Measurements from ENCODE around the gene NDUFS3. TPM values are rescaled to one million over a fixed set of nuclear protein-coding genes. Genes with fewer than 3 reads are reported as not detected.

Gene NDUFS3
- total RNA-seq, 4 donors from 2014 or later: 55.1 to 65.4 (median 61.1) TPM

DNA sequence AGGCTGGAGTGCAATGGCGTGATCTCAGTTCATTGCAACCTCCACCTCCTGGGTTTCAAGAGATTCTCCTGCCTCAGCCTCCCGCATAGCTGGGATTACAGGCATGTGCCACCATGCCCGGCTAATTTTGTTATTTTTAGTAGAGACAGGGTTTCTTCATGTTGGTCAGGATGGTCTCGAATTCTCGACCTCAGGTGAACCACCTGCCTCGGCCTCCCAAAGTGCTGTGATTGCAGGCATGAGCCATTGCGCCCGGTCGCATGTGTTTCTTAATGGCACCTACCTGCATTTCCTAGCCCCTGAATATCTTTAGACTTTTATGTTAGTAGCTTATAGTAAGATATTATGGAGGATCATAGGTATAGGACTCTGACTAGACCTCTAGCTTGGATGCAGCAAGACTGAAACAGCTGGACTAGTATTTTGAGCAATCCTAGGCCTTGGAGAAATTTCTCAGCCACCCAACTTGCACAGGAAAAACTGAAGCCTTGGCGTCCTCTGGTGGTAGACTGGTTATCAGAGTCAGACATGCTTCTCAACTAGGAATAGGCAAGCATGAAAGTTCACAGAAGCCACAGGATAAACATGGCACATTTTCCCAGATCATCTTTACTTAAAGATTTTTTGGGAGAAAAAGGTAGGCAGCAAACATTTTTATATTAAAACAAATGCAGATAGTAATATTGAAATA lies 38.0 kb downstream of the NDUFS3 start:
- peak; percentile 46 to 83 for DNase-seq (ENCODE audit: low spot score in 2 of 2)
- H3K27ac ChIP-seq: peak overlapping the region in 1 of 4 donors; percentile 27
- no peak overlapping the region for H3K4me3 ChIP-seq
- no peaks in the 10 kb centered on the region for H3K27me3 ChIP-seq
- WGBS, 2 donors: 84 to 86% methylated on average over 10 of the region's 10 CpGs
- H3K4me1 ChIP-seq: peaks cover 0 to 30% (median 4%) of the 10 kb centered on the region in 4 donors
- H3K36me3 ChIP-seq: peaks cover 0 to 43% (median 0%) of the 10 kb centered on the region in 3 donors
- no peaks in the 10 kb centered on the region for H3K9me3 ChIP-seq
- TF ChIP-seq, protein P1, sequence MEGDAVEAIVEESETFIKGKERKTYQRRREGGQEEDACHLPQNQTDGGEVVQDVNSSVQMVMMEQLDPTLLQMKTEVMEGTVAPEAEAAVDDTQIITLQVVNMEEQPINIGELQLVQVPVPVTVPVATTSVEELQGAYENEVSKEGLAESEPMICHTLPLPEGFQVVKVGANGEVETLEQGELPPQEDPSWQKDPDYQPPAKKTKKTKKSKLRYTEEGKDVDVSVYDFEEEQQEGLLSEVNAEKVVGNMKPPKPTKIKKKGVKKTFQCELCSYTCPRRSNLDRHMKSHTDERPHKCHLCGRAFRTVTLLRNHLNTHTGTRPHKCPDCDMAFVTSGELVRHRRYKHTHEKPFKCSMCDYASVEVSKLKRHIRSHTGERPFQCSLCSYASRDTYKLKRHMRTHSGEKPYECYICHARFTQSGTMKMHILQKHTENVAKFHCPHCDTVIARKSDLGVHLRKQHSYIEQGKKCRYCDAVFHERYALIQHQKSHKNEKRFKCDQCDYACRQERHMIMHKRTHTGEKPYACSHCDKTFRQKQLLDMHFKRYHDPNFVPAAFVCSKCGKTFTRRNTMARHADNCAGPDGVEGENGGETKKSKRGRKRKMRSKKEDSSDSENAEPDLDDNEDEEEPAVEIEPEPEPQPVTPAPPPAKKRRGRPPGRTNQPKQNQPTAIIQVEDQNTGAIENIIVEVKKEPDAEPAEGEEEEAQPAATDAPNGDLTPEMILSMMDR (IDR thresholded peaks at IDR 0.05): peak; percentile 47 to 73 (median 65)
- no peak for TF ChIP-seq POLR2A (IDR thresholded peaks at IDR 0.05)
- peak in 1 of 2 donors; percentile 42 for TF ChIP-seq EP300 (IDR thresholded peaks at IDR 0.05)

DNA sequence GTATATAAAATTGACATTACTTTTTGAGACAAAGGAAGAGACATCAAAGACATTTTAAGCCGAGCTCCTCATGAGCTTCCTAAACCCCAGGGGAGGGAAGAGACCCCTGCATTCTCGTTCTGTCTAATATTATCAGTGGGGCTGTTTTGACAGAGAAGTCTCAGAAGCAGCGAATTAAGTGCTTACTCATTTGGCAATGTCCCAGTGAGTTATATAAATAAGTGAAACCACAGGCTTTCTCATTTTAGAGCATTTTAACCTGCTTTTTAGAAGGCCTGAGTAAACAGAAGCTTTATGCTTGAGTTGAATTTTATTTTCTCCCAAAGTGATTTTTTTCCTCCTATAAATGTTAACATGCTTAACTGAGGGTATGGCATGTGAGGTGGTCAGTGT lies 38.5 kb downstream of the NDUFS3 start:
- Histone ChIP-seq H3K4me1 (peaks cover 0 to 30% (median 4%) of the 10 kb centered on the region in 4 donors), H3K27ac (peak overlapping the region in 2 of 4 donors; percentile 27 to 36), H3K4me3 (no peak overlapping the region), H3K9me3 (no peaks in the 10 kb centered on the region), H3K36me3 (peaks cover 0 to 48% (median 0%) of the 10 kb centered on the region in 3 donors), H3K27me3 (no peaks in the 10 kb centered on the region)
- TF ChIP-seq, protein P1 (IDR thresholded peaks at IDR 0.05): no peak
- TF ChIP-seq POLR2A (IDR thresholded peaks at IDR 0.05) (no peak), EP300 (IDR thresholded peaks at IDR 0.05) (no peak)
- DNase-seq (ENCODE audit: low spot score in 2 of 2): no peak
- WGBS, 2 donors: 31 to 36% methylated on average over 3 of the region's 3 CpGs

DNA sequence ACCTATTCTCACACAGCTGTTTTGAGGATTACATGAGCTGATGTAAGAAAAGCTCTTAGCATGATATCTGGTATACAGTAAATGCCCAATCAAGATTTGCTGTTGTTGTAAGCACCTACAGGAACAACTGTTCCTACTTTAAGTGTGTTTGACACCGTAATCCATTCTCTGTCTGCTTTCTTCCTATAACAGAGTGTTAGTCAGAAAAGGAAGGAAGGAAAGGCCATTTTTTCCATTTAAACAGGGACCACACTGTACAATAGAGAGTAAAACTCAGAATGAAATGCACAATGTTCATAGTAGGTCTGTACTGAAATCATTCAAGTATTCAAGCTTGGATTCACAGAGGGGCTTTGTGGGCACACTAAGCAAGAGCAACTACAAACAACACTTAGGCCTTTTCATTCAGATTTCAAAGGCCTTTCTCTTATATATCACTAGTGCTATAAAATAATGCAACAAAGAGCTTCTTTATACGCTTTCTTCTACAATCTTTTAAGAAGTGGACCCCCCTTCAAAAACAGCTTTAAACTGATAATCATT lies 42.0 kb downstream of the NDUFS3 start:
- no peaks in the 10 kb centered on the region for H3K27me3 ChIP-seq
- no peak overlapping the region for H3K4me3 ChIP-seq
- no peaks in the 10 kb centered on the region for H3K9me3 ChIP-seq
- TF ChIP-seq POLR2A (IDR thresholded peaks at IDR 0.05) (no peak), EP300 (IDR thresholded peaks at IDR 0.05) (no peak)
- TF ChIP-seq, protein P1 (IDR thresholded peaks at IDR 0.05): no peak
- H3K36me3 ChIP-seq: peaks cover 2 to 81% (median 8%) of the 10 kb centered on the region in 3 donors
- peak overlapping the region in 2 of 4 donors; percentile 10 to 33 for H3K27ac ChIP-seq
- WGBS, 2 donors: 47 to 54% methylated on average over 2 of the region's 2 CpGs
- DNase-seq (ENCODE audit: low spot score in 2 of 2): no peak
- H3K4me1 ChIP-seq: peaks cover 0 to 30% (median 4%) of the 10 kb centered on the region in 4 donors

DNA sequence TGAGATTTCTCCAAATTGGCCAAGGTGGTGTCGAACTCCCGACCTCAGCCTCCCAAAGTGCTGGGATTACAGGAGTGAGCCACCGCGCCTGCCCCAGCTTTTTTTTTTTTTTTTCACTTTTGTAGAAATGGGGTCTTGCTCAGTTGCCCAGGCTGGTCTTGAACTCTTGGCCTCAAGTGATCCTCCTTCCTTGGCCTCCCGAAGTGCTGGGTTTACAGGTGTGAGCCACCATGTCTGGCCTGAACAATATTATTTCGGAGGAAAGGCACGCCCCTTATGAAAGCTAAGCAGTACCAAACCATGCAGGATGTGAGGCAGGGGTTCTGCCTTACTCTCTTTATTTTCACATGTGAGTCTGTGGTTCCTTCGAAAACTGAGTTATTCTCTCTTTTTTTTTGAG lies 47.4 kb downstream of the NDUFS3 start:
- Histone ChIP-seq H3K4me3 (no peak overlapping the region), H3K36me3 (peaks cover 2 to 98% (median 33%) of the 10 kb centered on the region in 3 donors), H3K4me1 (no peaks in the 10 kb centered on the region), H3K9me3 (no peaks in the 10 kb centered on the region), H3K27me3 (no peaks in the 10 kb centered on the region), H3K27ac (no peak overlapping the region)
- TF ChIP-seq EP300 (IDR thresholded peaks at IDR 0.05) (no peak), POLR2A (IDR thresholded peaks at IDR 0.05) (no peak)
- no peak for DNase-seq (ENCODE audit: low spot score in 2 of 2)
- WGBS, 2 donors: 88 to 92% methylated on average over 8 of the region's 8 CpGs

DNA sequence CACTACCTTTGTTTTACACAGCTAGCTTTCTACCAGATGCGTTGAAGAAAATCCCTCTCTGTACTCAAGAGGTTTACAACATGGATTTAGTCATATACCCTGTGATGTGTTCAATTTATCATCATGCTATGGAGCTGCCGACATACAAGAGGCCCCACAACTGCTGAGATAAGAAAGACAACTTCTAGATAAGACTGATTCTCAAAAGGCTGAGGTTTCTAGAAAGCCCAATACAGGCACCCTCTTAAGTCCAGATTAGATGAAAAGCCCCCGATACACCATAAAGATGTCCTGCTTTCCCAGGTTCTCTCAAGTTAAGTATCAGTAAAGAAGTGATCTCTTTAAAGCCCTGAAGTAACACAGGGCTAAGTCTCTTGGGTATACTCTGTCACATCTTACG lies 49.2 kb downstream of the NDUFS3 start:
- Histone ChIP-seq H3K4me1 (no peaks in the 10 kb centered on the region), H3K4me3 (no peak overlapping the region), H3K27ac (no peak overlapping the region), H3K36me3 (peaks cover 2 to 96% (median 33%) of the 10 kb centered on the region in 3 donors), H3K27me3 (no peaks in the 10 kb centered on the region), H3K9me3 (no peaks in the 10 kb centered on the region)
- WGBS, 2 donors: 86 to 89% methylated on average over 4 of the region's 4 CpGs
- no peak for TF ChIP-seq EP300 (IDR thresholded peaks at IDR 0.05)
- no peak for TF ChIP-seq POLR2A (IDR thresholded peaks at IDR 0.05)
- TF ChIP-seq, protein P1 (IDR thresholded peaks at IDR 0.05): no peak
- DNase-seq (ENCODE audit: low spot score in 2 of 2): no peak
